ENCODE measurements around the gene TNNI3K. TPM values are rescaled to one million over a fixed set of nuclear protein-coding genes. Genes with fewer than 3 reads are reported as not detected.

TNNI3K gene
- polyA plus RNA-seq, 1 donor: 1.1 TPM

- H3K36me3 ChIP-seq (ENCODE audit: control insufficient read depth, insufficient read depth, low read length): no peaks in the 10 kb centered on the region
- H3K4me3 ChIP-seq (ENCODE audit: low read length): no peak within 1 kb of the TSS
- H3K9me3 ChIP-seq (ENCODE audit: control insufficient read depth, low read depth, low read length): no peaks in the 10 kb centered on the region
- WGBS (ENCODE audit: insufficient coverage, low lambda C conversion rate): no CpG with 5 or more reads among the region's 2 CpGs
- H3K27ac ChIP-seq (ENCODE audit: low read length): no peak within 1 kb of the TSS
- no peaks in the 10 kb centered on the region for H3K27me3 ChIP-seq (ENCODE audit: control insufficient read depth, insufficient read depth, low read length)
- DNase-seq: no peak
- no peaks in the 10 kb centered on the region for H3K4me1 ChIP-seq (ENCODE audit: control insufficient read depth, insufficient read depth, low read length)
These were observed 277.2 kb downstream of the TNNI3K start, which contains the start of gene LRRC53 for GRCh38 chr1:74512170-74512915. Gene LRRC53, minus strand, starts transcription at chr1:74512611. Its CDS starts 29,262 bp downstream, at chr1:74483349.

GRCh38 chr1:74513411-74514300 is 278.5 kb downstream of the TNNI3K start:
- Histone ChIP-seq H3K36me3 (ENCODE audit: control insufficient read depth, insufficient read depth, low read length) (no peaks in the 10 kb centered on the region), H3K27ac (ENCODE audit: low read length) (no peak overlapping the region), H3K4me3 (ENCODE audit: low read length) (no peak overlapping the region), H3K9me3 (ENCODE audit: control insufficient read depth, low read depth, low read length) (no peaks in the 10 kb centered on the region), H3K27me3 (ENCODE audit: control insufficient read depth, insufficient read depth, low read length) (no peaks in the 10 kb centered on the region), H3K4me1 (ENCODE audit: control insufficient read depth, insufficient read depth, low read length) (no peaks in the 10 kb centered on the region)
- 83% methylated on average over 4 of the region's 8 CpGs for WGBS (ENCODE audit: insufficient coverage, low lambda C conversion rate)
- no peak for DNase-seq

GRCh38 chr1:74517599-74518051 is 282.4 kb downstream of the TNNI3K start:
- H3K9me3 ChIP-seq (ENCODE audit: control insufficient read depth, low read depth, low read length): no peaks in the 10 kb centered on the region
- H3K4me1 ChIP-seq (ENCODE audit: control insufficient read depth, insufficient read depth, low read length): no peaks in the 10 kb centered on the region
- no peak overlapping the region for H3K4me3 ChIP-seq (ENCODE audit: low read length)
- WGBS (ENCODE audit: insufficient coverage, low lambda C conversion rate): 81% methylated on average over 3 of the region's 6 CpGs
- H3K36me3 ChIP-seq (ENCODE audit: control insufficient read depth, insufficient read depth, low read length): no peaks in the 10 kb centered on the region
- H3K27me3 ChIP-seq (ENCODE audit: control insufficient read depth, insufficient read depth, low read length): no peaks in the 10 kb centered on the region
- DNase-seq: no peak
- no peak overlapping the region for H3K27ac ChIP-seq (ENCODE audit: low read length)

GRCh38 chr1:74522148-74522547 is 287.0 kb downstream of the TNNI3K start:
- Histone ChIP-seq H3K4me1 (ENCODE audit: control insufficient read depth, insufficient read depth, low read length) (no peaks in the 10 kb centered on the region), H3K27me3 (ENCODE audit: control insufficient read depth, insufficient read depth, low read length) (no peaks in the 10 kb centered on the region), H3K36me3 (ENCODE audit: control insufficient read depth, insufficient read depth, low read length) (no peaks in the 10 kb centered on the region), H3K27ac (ENCODE audit: low read length) (no peak overlapping the region), H3K9me3 (ENCODE audit: control insufficient read depth, low read depth, low read length) (no peaks in the 10 kb centered on the region), H3K4me3 (ENCODE audit: low read length) (no peak overlapping the region)
- WGBS (ENCODE audit: insufficient coverage, low lambda C conversion rate): 40% methylated on average over 1 of the region's 4 CpGs
- DNase-seq: no peak

GRCh38 chr1:74523873-74524480 is 288.8 kb downstream of the TNNI3K start:
- Histone ChIP-seq H3K36me3 (ENCODE audit: control insufficient read depth, insufficient read depth, low read length) (no peaks in the 10 kb centered on the region), H3K27ac (ENCODE audit: low read length) (no peak overlapping the region), H3K4me3 (ENCODE audit: low read length) (no peak overlapping the region), H3K27me3 (ENCODE audit: control insufficient read depth, insufficient read depth, low read length) (no peaks in the 10 kb centered on the region), H3K9me3 (ENCODE audit: control insufficient read depth, low read depth, low read length) (no peaks in the 10 kb centered on the region), H3K4me1 (ENCODE audit: control insufficient read depth, insufficient read depth, low read length) (no peaks in the 10 kb centered on the region)
- no CpG with 5 or more reads among the region's 2 CpGs for WGBS (ENCODE audit: insufficient coverage, low lambda C conversion rate)
- DNase-seq: no peak

- Histone ChIP-seq H3K4me3 (ENCODE audit: low read length) (no peak overlapping the region), H3K36me3 (ENCODE audit: control insufficient read depth, insufficient read depth, low read length) (no peaks in the 10 kb centered on the region), H3K9me3 (ENCODE audit: control insufficient read depth, low read depth, low read length) (no peaks in the 10 kb centered on the region), H3K27me3 (ENCODE audit: control insufficient read depth, insufficient read depth, low read length) (no peaks in the 10 kb centered on the region), H3K4me1 (ENCODE audit: control insufficient read depth, insufficient read depth, low read length) (no peaks in the 10 kb centered on the region), H3K27ac (ENCODE audit: low read length) (no peak overlapping the region)
- DNase-seq: no peak
- WGBS (ENCODE audit: insufficient coverage, low lambda C conversion rate): no CpG with 5 or more reads among the region's 2 CpGs
These were observed 291.5 kb downstream of the TNNI3K start for GRCh38 chr1:74526708-74527107.

- Histone ChIP-seq H3K9me3 (ENCODE audit: control insufficient read depth, low read depth, low read length) (no peaks in the 10 kb centered on the region), H3K27me3 (ENCODE audit: control insufficient read depth, insufficient read depth, low read length) (no peaks in the 10 kb centered on the region), H3K4me3 (ENCODE audit: low read length) (no peak overlapping the region), H3K4me1 (ENCODE audit: control insufficient read depth, insufficient read depth, low read length) (no peaks in the 10 kb centered on the region), H3K36me3 (ENCODE audit: control insufficient read depth, insufficient read depth, low read length) (no peaks in the 10 kb centered on the region), H3K27ac (ENCODE audit: low read length) (no peak overlapping the region)
- WGBS (ENCODE audit: insufficient coverage, low lambda C conversion rate): no CpG with 5 or more reads among the region's 4 CpGs
- no peak for DNase-seq
These were observed 292.9 kb downstream of the TNNI3K start for GRCh38 chr1:74528123-74528522.

- no peak overlapping the region for H3K27ac ChIP-seq (ENCODE audit: low read length)
- no peaks in the 10 kb centered on the region for H3K4me1 ChIP-seq (ENCODE audit: control insufficient read depth, insufficient read depth, low read length)
- no peaks in the 10 kb centered on the region for H3K9me3 ChIP-seq (ENCODE audit: control insufficient read depth, low read depth, low read length)
- no peaks in the 10 kb centered on the region for H3K27me3 ChIP-seq (ENCODE audit: control insufficient read depth, insufficient read depth, low read length)
- H3K4me3 ChIP-seq (ENCODE audit: low read length): no peak overlapping the region
- no peaks in the 10 kb centered on the region for H3K36me3 ChIP-seq (ENCODE audit: control insufficient read depth, insufficient read depth, low read length)
- DNase-seq: no peak
These were observed 295.7 kb downstream of the TNNI3K start for GRCh38 chr1:74530892-74531291.

- Histone ChIP-seq H3K27ac (ENCODE audit: low read length) (no peak overlapping the region), H3K4me1 (ENCODE audit: control insufficient read depth, insufficient read depth, low read length) (no peaks in the 10 kb centered on the region), H3K9me3 (ENCODE audit: control insufficient read depth, low read depth, low read length) (no peaks in the 10 kb centered on the region), H3K36me3 (ENCODE audit: control insufficient read depth, insufficient read depth, low read length) (no peaks in the 10 kb centered on the region), H3K27me3 (ENCODE audit: control insufficient read depth, insufficient read depth, low read length) (no peaks in the 10 kb centered on the region), H3K4me3 (ENCODE audit: low read length) (no peak overlapping the region)
- WGBS (ENCODE audit: insufficient coverage, low lambda C conversion rate): no CpG with 5 or more reads among the region's 1 CpG
- DNase-seq: no peak
These were observed 296.6 kb downstream of the TNNI3K start for GRCh38 chr1:74531796-74532195.

- Histone ChIP-seq H3K4me3 (ENCODE audit: low read length) (no peak overlapping the region), H3K4me1 (ENCODE audit: control insufficient read depth, insufficient read depth, low read length) (no peaks in the 10 kb centered on the region), H3K36me3 (ENCODE audit: control insufficient read depth, insufficient read depth, low read length) (no peaks in the 10 kb centered on the region), H3K27ac (ENCODE audit: low read length) (no peak overlapping the region), H3K27me3 (ENCODE audit: control insufficient read depth, insufficient read depth, low read length) (no peaks in the 10 kb centered on the region), H3K9me3 (ENCODE audit: control insufficient read depth, low read depth, low read length) (no peaks in the 10 kb centered on the region)
- no peak for DNase-seq
- WGBS (ENCODE audit: insufficient coverage, low lambda C conversion rate): 100% methylated on average over 2 of the region's 3 CpGs
These were observed 299.1 kb downstream of the TNNI3K start for GRCh38 chr1:74534241-74534640.
